GM18511 (cell line): ENCODE results near the gene ZKSCAN8.
"Not testable (repeated sequence)": the region's sequence is repeated elsewhere in the genome, so short reads cannot be mapped to it uniquely, and the experiment has no call there.

Source experiments
- ATAC-seq: cut with Tn5 transposase; IDR thresholded peaks from one replicate; pipeline ENCODE4 v1.9.1; 2021; ENCODE audit warnings: mild to moderate bottlenecking, moderate library complexity; ENCODE audit not compliant: unreplicated experiment

The ZKSCAN8 gene

DNA sequence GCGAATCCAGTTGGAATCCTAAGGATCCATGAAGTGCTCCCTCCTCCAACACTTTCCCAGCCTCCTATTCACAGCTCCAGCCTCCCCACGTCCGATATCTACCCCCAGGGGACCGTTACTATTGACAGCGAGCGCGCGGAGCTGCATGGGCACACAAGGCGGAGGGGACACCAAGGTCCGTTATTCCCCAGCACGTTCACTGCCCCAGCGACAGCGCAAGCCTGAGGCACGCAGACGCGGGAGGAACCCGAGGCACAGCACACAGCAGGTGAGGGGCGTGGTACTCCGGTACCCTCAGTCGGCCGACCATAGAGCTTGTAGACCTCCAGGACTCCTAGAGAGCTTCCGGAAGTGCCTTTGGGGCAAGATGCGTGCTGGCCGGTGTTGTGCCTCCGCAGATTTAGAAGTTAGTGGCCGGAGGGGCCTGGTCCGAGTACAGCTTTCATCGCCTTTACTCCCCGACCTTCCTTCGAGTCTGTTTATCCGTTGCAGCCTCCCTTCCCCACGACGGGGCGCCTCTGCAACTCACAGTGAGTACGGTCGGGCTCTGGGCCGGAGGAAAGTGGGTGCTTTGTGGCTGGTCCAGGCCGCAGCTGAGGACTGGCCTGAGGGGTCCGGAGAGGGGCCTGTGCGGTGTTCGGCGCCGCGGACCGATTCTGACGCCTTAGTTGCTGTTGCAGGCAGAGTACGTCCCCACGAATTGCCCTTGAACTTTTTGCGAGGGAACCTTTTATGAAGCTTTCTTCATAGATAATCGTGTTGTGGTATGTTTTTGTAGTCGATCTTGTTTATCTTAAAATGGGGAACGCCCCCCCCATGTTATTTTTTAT is at the start of gene ZKSCAN8:
Gene ZKSCAN8 (plus strand): TSS at position 384 of the 830 bp plus-strand sequence. CDS start 6,525 bp downstream, outside the sequence.
- ATAC-seq, result peak; percentile 86

GRCh38 chr6:28102222-28102621 is 39.5 kb upstream of the ZKSCAN8 start:
- ATAC-seq, result not testable (repeated sequence)

DNA sequence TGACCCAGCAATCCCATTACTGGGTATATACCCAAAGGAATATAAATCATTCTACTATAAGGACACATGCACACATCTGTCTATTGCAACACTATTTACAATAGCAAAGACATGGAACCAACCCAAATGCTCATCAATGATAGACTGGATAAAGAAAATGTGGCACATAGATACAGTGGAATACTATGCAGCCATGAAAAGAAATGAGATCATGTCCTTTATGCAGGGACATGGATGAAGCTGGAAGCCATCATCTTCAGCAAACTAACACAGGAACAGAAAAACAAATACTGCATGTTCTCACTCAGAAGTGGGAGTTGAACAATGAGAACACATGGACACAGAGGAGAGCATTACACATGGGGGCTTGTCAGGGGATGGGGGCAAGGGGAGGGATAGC is 39.0 kb upstream of the ZKSCAN8 start:
- not testable (repeated sequence) for ATAC-seq

DNA sequence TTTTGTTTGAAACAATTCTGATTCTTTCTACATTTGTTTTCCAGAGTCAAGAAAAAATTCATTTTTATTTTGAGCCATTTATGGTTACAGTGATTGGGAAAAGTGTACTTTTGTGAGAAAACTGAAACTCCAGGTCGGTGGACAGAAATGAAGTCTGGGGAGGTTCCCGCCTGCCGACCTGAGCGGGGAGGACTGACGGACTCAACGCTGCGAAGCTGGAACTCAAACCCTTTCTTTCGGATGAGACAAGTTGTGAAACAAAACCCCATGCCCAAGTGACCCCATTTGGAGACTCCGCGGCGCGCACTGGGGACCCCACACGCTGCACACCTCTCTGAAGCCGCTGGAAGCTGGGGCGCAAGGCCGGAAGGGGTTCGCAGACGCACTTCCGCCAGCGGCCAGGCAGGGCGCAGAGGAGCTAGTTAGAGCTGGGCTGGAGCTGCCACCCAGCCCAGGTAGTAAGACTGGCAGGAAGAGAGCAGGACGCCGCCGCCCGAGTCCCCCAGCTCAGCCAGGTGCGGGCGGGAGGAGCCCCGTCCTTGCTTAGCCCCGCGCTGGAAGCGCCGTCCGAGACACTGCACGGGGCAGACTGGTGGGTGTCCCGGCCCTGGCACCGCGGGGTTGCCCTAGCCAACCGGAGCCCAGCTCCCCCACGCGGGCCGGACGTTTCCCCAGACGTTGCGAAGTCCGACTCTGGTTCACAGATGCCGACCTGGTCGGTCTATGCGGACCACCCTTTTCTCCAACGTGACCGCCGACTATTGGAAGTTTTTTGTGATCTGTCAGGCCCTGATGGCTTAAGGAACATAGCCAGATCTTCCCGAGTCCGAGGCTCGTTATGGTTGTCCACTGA is 37.1 kb upstream of the ZKSCAN8 start:
- ATAC-seq, result peak; percentile 100

DNA sequence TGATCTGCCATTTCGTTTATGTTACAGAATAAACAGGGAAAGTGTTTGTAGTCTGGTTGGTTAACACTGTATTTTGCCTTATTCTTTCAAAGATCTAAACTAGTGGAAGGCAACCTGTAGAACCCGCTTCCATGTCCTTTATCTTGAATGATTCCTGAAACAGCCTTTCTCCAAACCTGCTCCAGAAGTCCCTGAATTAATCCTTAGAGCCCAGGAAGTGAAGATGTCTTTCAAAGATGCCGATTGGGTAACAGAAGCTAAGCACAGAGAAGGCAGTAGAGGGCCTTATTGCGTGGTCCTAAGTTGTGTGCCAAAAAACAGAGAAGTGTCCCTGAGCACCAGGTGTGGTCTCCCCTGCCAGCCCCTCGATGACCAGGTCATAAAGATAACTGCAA is 36.4 kb upstream of the ZKSCAN8 start:
- no peak for ATAC-seq

- no peak for ATAC-seq
Observed at GRCh38 chr6:28107506-28107905, 34.2 kb upstream of the ZKSCAN8 start.

DNA sequence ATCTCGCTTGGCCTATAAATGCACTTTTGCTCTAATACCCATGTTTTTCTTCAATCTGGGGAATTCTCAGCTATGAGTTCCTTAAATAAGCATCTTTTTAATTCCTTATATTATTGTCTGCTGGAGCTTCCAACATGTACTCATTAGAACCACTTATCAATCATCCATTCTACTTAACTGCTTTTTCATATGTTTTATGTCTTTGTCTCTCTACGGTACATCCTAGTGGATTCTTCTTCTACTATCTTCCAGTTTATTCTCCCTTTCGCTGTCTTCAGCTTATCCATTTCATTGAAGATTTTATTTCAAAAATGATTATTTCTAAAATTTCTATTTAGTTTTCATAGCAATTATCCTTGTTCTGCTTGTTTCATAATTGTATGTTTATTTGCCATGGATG is 29.7 kb upstream of the ZKSCAN8 start:
- ATAC-seq, result no peak

DNA sequence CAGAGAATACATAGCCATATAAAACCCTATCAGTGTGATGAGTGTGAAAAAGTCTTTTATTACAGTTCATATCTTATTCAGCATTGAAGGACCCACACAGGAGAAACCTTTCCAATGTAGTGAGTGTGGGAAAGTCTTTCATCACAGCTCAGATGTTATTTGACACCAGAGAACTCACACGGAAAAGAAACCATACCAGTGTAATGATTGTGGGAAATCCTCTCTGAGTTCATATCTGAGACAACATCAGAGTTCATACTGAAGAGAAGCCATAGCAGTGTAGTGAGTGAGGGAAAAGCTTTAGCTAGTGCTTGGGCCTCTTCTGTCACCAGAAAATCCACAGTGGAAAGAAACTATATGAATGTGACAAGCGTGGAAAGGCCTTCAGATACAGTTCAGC is 25.9 kb upstream of the ZKSCAN8 start:
- no peak for ATAC-seq

DNA sequence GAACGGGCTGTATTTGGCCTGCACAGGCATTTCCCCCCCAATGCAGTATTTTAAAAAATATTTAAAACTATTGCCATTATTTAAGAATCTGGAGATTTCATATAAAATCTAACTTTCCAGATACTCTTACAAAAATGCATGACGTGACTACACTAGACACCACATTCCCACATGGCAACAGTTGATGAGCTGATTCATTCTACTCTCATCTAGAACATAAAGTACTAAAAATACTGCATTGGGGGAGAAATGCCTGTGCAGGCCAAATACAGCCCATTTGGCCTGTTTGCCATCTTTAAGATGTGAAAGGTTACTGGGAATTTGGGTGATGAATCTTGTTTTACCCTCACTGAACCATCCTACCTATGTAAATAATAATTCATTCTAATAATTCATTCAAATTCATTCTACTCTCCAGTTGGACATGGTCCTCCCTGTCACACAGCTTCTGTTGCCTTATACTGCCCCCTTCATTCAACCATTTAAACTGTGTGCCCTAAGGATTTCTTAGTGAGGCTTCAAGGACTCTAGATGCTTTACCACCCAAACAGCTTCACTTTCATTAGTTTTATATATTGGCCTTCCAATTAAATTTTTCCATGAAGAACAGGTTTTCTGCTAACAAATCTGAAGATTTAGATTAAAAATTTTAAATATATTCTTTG is 24.2 kb upstream of the ZKSCAN8 start:
- no peak for ATAC-seq

DNA sequence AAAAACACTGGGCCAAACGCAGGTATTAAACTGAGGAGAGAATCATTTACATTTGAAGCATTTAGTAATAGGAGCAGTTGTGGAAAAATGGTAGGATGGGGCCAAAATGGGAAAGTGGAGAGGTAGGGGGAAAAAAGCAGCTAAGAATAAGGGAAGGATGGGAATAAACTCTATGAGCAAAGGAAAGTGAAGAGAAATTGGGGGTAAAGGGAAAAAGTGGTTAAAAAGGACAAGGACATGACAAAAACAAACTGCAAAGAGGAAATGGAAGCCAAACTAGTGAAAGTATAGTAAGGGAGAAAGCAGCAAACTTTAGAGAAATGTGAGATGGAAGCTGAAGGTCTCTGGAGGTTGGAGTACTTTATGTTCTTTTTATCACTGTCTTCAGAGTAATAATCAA is 23.5 kb upstream of the ZKSCAN8 start:
- ATAC-seq, result no peak

GRCh38 chr6:28121876-28122275 is 19.8 kb upstream of the ZKSCAN8 start:
- ATAC-seq, result no peak

DNA sequence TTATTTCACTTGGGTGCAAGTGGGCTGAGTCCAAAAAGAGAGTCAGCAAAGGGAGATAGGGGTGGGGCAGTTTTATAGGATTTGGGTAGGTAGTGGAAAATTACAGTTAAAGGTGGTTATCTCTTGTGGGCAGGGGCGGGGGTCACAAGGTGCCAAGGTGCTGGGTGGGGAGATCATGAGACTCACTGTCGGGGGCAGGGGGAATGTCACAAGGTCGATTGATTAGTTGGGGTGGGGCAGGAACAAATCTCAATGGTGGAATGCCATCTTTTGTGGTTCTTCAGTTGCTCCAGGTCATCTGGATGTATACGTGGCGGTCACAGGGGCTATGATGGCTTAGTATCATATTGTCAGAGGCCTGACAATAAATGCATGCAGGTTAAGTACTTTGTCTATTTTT is 19.4 kb upstream of the ZKSCAN8 start:
- not testable (repeated sequence) for ATAC-seq

DNA sequence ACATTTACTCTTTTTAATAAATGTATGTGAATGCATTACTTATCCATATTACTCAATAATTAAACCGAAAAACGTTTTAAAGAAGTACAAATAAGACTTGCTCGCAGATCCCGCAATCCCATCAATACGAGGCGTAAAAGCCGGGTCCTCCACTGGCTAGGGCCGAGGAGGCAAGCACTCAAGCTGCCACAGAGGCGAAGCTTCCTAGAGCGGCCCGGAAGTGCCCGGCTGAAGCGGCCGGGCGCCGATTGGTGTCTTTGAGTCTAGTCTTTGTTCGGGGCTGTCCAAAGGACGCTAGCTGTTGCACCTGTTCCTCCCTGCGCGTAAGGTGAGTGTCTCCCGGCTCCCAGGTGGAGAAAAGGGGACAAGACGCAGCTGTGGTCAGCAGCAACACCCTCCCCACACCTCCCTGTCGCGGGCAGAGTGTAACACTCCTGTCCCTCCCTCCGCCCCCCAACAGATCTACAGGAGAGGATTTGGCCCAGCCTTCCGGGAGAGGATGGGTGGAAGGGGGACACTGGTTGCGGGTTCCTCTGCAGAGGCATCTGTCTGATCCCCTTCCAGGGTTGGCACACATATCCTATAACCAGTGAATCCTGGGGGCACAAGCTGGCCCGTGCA is 17.2 kb upstream of the ZKSCAN8 start, which contains the start of gene ZSCAN16:
Gene ZSCAN16 (plus strand): TSS at position 260 of the 621 bp plus-strand sequence. CDS start 835 bp downstream, outside the sequence.
- ATAC-seq, result peak; percentile 95

DNA sequence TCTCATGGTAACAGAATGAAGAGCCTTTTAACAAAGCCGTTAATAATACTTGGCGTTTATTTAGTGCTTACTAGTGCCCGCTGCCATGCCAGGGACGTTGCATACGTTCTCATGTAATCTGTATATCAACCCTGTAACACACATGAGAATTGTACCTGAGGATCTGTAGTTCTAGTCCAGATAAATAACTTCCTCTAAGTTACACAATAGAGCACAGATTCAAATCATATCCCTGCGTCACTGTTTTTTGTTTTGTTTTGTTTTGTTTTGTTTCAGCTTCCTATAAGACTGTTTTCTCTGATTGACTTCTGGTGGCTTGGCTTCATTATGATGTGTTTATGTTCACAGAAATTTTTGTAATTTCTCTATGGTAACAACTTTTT is 16.7 kb upstream of the ZKSCAN8 start:
- ATAC-seq, result peak; percentile 10

GRCh38 chr6:28125401-28125800 is 16.3 kb upstream of the ZKSCAN8 start:
- no peak for ATAC-seq

- ATAC-seq, result no peak
Observed at GRCh38 chr6:28134015-28134414, 7.7 kb upstream of the ZKSCAN8 start.

DNA sequence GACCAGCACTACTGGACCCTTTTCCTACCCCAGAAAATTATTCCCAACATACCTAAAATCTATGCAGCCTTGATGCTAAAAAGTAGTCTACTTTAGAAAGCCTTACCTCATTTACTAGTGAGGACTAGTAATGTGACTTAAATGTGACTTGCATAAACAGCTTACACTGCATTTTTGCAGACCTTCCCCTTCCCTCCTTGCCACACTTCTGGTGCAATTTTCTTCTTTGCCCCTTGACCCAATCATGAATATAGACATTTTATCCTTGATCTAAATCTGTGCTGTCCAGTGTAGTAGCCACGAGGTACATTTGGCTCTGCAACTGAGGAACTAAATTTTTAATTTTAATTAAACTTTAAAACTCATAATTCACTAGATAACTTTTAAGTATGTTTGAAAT is 7.0 kb upstream of the ZKSCAN8 start:
- ATAC-seq, result no peak

GRCh38 chr6:28135393-28135792 is 6.3 kb upstream of the ZKSCAN8 start:
- ATAC-seq, result no peak

DNA sequence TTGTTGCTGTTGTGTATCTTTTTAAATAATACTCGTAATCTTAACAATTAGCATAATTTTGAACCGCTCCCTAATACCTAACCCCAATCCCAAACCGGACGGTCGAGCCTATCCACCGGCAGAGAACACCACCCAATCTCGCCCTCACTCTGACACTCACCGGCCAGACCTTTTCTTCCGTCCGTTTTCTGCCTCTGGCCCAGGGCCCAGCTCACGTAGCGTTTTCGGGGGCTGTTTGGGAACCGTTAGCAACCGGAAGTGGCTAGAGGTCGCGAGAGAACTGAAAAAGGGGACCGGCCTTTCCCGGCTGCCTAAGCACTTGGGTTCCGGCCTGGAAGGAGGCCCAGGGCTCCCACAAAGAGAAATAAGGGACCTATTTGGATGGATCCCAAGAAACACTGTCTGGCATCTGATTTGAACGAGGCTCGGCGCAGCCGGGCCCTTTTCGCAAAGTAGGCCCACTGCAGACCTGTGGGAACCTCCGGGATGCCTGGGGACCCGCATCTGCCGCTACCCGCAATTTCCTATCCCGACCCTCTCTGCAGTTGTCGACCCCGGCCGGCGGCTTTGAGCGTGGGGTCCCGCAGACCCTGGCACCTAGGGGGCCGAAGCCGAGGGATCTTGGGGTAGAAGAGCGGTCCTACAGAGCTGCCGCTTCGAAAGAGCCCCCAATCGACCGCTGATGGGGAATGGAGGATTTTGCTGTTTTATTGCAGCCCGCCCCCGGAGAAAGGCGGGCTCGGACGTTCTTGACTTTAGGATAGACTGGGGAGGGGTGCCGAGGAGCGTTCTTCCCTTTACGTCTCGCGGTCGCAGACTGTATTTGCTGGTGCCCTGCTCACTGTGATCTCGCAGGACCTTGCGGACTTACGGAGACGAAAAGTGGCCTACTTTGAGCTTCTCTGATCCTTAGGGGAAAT is 4.8 kb upstream of the ZKSCAN8 start:
- peak; percentile 70 for ATAC-seq

- peak; percentile 39 for ATAC-seq
Observed at GRCh38 chr6:28137505-28137981, 4.1 kb upstream of the ZKSCAN8 start.
